Measurements from ENCODE around the gene SLC7A9. TPM values are rescaled to one million over a fixed set of nuclear protein-coding genes. Genes with fewer than 3 reads are reported as not detected.
"Not testable (repeated sequence)": the region's sequence is repeated elsewhere in the genome, so short reads cannot be mapped to it uniquely, and the experiment has no call there.

Gene SLC7A9
- total and polyA plus RNA-seq, 2 donors (not counting 1 experiment from before 2014, with no cell fraction given): 0.17 TPM; not detected in 1

- H3K9ac ChIP-seq (ENCODE audit: insufficient read depth, low read length): no peak overlapping the region
- DNase-seq (ENCODE audit: low read depth in 2 of 2): no peak
These were observed 18.1 kb upstream of the SLC7A9 start for GRCh38 chr19:32887572-32888215.

GRCh38 chr19:32886241-32886640 lies 16.7 kb upstream of the SLC7A9 start:
- DNase-seq (ENCODE audit: low read depth in 2 of 2): no peak
- H3K9me3 ChIP-seq (ENCODE audit: control insufficient read depth, insufficient read depth, low read depth, low read length): no peaks in the 10 kb centered on the region
- TF ChIP-seq CTCF (conservative IDR thresholded peaks at IDR 0.05 in 1 of 2, IDR thresholded peaks at IDR 0.05 in 1 of 2; ENCODE audit: low read depth in 1 of 2, low read length in 2 of 2): no peak
- TF ChIP-seq EZH2 (IDR thresholded peaks at IDR 0.05; ENCODE audit: low read length, missing control alignments): no peak
- H2AFZ ChIP-seq (ENCODE audit: low read length): no peak overlapping the region
- H3K4me1 ChIP-seq (ENCODE audit: control insufficient read depth, extremely low read depth, insufficient read depth, low read length): no peaks in the 10 kb centered on the region
- H4K20me1 ChIP-seq (ENCODE audit: control insufficient read depth, extremely low read depth, insufficient read depth, low read length): no peaks in the 10 kb centered on the region
- no peak overlapping the region for H3K9ac ChIP-seq (ENCODE audit: insufficient read depth, low read length)
- no peak overlapping the region for H3K27ac ChIP-seq (ENCODE audit: insufficient read depth, low read length)
- H3K4me3 ChIP-seq (replicated peaks in 1 of 4; ENCODE audit: control extremely low read depth in 1 of 4, insufficient read depth in 1 of 4, low read depth in 3 of 4, low read length in 4 of 4): no peak overlapping the region
- H3K4me2 ChIP-seq (ENCODE audit: extremely low read depth, insufficient read depth, low read length): no peak overlapping the region
- no peaks in the 10 kb centered on the region for H3K36me3 ChIP-seq (ENCODE audit: control insufficient read depth, insufficient read depth, low read length)
- H3K79me2 ChIP-seq (ENCODE audit: control insufficient read depth, insufficient read depth, low read length): no peaks in the 10 kb centered on the region
- H3K27me3 ChIP-seq (ENCODE audit: control insufficient read depth, insufficient read depth, low read length): no peaks in the 10 kb centered on the region

More at GRCh38 chr19:32887572-32888215, 18.1 kb upstream of the SLC7A9 start:
- H3K27me3 ChIP-seq (ENCODE audit: control insufficient read depth, insufficient read depth, low read length): no peaks in the 10 kb centered on the region
- no peak for TF ChIP-seq CTCF (conservative IDR thresholded peaks at IDR 0.05 in 1 of 2, IDR thresholded peaks at IDR 0.05 in 1 of 2; ENCODE audit: low read depth in 1 of 2, low read length in 2 of 2)
- no peak for TF ChIP-seq EZH2 (IDR thresholded peaks at IDR 0.05; ENCODE audit: low read length, missing control alignments)
- H2AFZ ChIP-seq (ENCODE audit: low read length): no peak overlapping the region
- H3K27ac ChIP-seq (ENCODE audit: insufficient read depth, low read length): no peak overlapping the region
- no peaks in the 10 kb centered on the region for H4K20me1 ChIP-seq (ENCODE audit: control insufficient read depth, extremely low read depth, insufficient read depth, low read length)
- no peaks in the 10 kb centered on the region for H3K9me3 ChIP-seq (ENCODE audit: control insufficient read depth, insufficient read depth, low read depth, low read length)
- no peak overlapping the region for H3K4me2 ChIP-seq (ENCODE audit: extremely low read depth, insufficient read depth, low read length)
- H3K4me1 ChIP-seq (ENCODE audit: control insufficient read depth, extremely low read depth, insufficient read depth, low read length): no peaks in the 10 kb centered on the region
- no peaks in the 10 kb centered on the region for H3K36me3 ChIP-seq (ENCODE audit: control insufficient read depth, insufficient read depth, low read length)
- H3K4me3 ChIP-seq (replicated peaks in 1 of 4; ENCODE audit: control extremely low read depth in 1 of 4, insufficient read depth in 1 of 4, low read depth in 3 of 4, low read length in 4 of 4): no peak overlapping the region
- H3K79me2 ChIP-seq (ENCODE audit: control insufficient read depth, insufficient read depth, low read length): no peaks in the 10 kb centered on the region

GRCh38 chr19:32885255-32885654 lies 15.7 kb upstream of the SLC7A9 start:
- H3K4me3 ChIP-seq (replicated peaks in 1 of 4; ENCODE audit: control extremely low read depth in 1 of 4, insufficient read depth in 1 of 4, low read depth in 3 of 4, low read length in 4 of 4); H3K27me3 ChIP-seq (ENCODE audit: control insufficient read depth, insufficient read depth, low read length); H3K4me2 ChIP-seq (ENCODE audit: extremely low read depth, insufficient read depth, low read length); H3K4me1 ChIP-seq (ENCODE audit: control insufficient read depth, extremely low read depth, insufficient read depth, low read length); H4K20me1 ChIP-seq (ENCODE audit: control insufficient read depth, extremely low read depth, insufficient read depth, low read length); H2AFZ ChIP-seq (ENCODE audit: low read length); H3K79me2 ChIP-seq (ENCODE audit: control insufficient read depth, insufficient read depth, low read length); H3K36me3 ChIP-seq (ENCODE audit: control insufficient read depth, insufficient read depth, low read length); DNase-seq (ENCODE audit: low read depth in 2 of 2); H3K9me3 ChIP-seq (ENCODE audit: control insufficient read depth, insufficient read depth, low read depth, low read length); H3K9ac ChIP-seq (ENCODE audit: insufficient read depth, low read length); H3K27ac ChIP-seq (ENCODE audit: insufficient read depth, low read length): not testable (repeated sequence)
